ENCODE data around the gene ITK.

ITK gene

DNA sequence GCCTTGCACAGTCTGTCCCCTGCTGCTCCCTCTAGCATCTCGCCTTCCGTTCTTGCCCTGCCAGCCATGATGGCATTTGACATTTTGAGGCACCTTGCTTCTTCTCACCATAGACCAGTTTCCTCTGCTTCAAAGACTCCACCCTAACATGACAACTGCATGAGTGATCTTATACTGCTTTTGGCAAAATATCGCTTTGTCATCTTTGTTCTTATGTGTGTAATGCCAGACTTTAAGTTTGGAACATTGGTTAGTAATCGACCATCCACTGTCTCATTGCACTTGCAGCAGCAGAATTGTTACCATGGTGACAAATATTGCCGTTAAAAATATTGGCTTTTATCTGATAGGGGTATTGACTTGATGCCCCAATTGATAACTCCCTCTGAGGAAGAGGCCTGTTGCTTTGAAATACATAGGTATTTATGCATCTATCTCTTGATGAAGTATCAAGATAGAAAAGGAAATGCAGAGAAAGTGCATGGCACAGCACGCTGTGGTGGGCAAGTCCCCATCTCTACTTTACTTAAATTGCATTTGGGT is 21.4 kb upstream of the ITK start:
- in situ Hi-C loops (cut with HindIII; ENCODE audit: low pct_ligation_motif_present, low sequenced_read_pairs): no loop called here
- TF ChIP-seq, protein P1, sequence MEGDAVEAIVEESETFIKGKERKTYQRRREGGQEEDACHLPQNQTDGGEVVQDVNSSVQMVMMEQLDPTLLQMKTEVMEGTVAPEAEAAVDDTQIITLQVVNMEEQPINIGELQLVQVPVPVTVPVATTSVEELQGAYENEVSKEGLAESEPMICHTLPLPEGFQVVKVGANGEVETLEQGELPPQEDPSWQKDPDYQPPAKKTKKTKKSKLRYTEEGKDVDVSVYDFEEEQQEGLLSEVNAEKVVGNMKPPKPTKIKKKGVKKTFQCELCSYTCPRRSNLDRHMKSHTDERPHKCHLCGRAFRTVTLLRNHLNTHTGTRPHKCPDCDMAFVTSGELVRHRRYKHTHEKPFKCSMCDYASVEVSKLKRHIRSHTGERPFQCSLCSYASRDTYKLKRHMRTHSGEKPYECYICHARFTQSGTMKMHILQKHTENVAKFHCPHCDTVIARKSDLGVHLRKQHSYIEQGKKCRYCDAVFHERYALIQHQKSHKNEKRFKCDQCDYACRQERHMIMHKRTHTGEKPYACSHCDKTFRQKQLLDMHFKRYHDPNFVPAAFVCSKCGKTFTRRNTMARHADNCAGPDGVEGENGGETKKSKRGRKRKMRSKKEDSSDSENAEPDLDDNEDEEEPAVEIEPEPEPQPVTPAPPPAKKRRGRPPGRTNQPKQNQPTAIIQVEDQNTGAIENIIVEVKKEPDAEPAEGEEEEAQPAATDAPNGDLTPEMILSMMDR (IDR thresholded peaks at IDR 0.05; ENCODE audit: low read depth, low read length, missing control alignments): no peak
- DNase-seq: no peak
- Histone ChIP-seq H3K36me3 (replicated peaks) (no peaks in the 10 kb centered on the region), H3K27ac (no peak overlapping the region), H3K27me3 (replicated peaks) (no peaks in the 10 kb centered on the region), H3K4me3 (ENCODE audit: low read depth, low read length) (no peak overlapping the region)

DNA sequence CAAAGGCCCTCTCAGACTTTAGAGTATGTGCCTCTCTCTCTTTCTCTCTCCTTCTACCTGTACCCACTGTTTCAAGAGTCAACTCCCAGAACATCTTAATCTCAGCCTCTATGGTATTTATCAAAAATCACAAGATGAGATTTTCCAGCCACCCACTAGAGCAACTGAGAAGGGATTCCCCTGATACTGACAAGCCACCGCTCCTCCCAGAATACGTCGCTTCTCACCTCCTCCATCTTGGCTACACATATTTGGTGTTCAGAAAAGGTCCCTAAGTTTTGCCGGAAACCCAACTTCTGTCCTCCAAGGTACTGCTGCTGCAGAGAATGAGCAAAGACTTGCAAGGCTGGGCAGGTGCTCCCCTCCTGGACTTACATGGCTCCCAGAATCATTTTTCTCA is 20.6 kb upstream of the ITK start:
- TF ChIP-seq, protein P1 (IDR thresholded peaks at IDR 0.05; ENCODE audit: low read depth, low read length, missing control alignments): no peak
- no peak for DNase-seq
- in situ Hi-C loops (cut with HindIII; ENCODE audit: low pct_ligation_motif_present, low sequenced_read_pairs): no loop called here
- H3K27ac ChIP-seq: no peak overlapping the region
- H3K36me3 ChIP-seq (replicated peaks): no peaks in the 10 kb centered on the region
- H3K4me3 ChIP-seq (ENCODE audit: low read depth, low read length): no peak overlapping the region
- H3K27me3 ChIP-seq (replicated peaks): no peaks in the 10 kb centered on the region

DNA sequence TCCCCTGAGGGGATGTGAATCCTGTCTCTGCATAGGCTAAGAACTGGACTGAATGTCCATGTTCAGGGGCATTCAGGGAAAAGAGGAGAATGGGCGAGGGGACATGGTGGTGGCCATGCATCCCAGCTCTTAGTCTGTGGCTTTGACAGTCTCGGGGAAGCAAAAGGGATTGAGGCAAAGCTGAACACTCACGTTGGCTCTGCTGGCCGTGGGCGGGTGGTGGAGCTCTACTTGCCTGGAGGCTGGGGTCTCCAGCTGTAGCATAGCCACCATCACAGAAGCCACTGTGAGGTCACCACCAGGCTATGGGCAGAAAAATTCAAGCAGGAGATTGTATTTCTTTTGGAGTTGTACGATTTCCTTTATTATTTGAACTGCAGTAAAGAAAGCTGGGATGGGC is 18.6 kb upstream of the ITK start:
- no peak for DNase-seq
- H3K4me3 ChIP-seq (ENCODE audit: low read depth, low read length): no peak overlapping the region
- H3K27ac ChIP-seq: no peak overlapping the region
- no peaks in the 10 kb centered on the region for H3K36me3 ChIP-seq (replicated peaks)
- TF ChIP-seq, protein P1 (IDR thresholded peaks at IDR 0.05; ENCODE audit: low read depth, low read length, missing control alignments): no peak
- no peaks in the 10 kb centered on the region for H3K27me3 ChIP-seq (replicated peaks)
- in situ Hi-C loops (cut with HindIII; ENCODE audit: low pct_ligation_motif_present, low sequenced_read_pairs): no loop called here

DNA sequence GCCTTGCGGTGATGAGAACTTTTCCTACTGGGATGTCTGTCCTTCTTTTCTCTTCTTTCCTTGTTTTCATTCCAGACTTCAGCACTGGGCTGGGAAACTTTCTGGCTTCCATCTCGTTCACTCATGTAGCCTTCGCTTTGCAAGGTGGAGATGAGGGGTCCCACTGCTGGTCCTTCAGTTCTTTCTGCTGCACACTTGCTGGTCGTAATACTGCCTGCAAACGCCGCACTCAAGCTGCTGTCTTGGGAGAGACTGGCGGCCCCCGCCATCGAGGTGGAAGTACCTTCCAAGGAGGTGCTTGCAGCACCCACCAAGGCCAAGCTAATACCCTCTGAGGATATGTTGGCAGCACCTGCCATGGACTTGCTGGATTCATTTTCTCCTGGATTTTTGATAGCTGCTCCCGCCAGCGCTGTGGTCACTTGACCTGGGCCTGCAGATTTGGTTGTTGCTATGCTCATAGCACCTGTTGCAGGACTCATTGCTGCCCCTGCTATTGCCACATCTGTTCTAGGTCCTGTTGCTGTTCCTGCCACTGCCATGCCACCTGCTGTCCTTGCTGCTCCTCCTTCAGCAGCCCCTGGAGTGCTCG is 17.6 kb upstream of the ITK start:
- DNase-seq: no peak
- TF ChIP-seq, protein P1 (IDR thresholded peaks at IDR 0.05; ENCODE audit: low read depth, low read length, missing control alignments): no peak
- Histone ChIP-seq H3K4me3 (ENCODE audit: low read depth, low read length) (no peak overlapping the region), H3K27ac (no peak overlapping the region), H3K36me3 (replicated peaks) (no peaks in the 10 kb centered on the region), H3K27me3 (replicated peaks) (no peaks in the 10 kb centered on the region)
- in situ Hi-C loops (cut with HindIII; ENCODE audit: low pct_ligation_motif_present, low sequenced_read_pairs): no loop called here

DNA sequence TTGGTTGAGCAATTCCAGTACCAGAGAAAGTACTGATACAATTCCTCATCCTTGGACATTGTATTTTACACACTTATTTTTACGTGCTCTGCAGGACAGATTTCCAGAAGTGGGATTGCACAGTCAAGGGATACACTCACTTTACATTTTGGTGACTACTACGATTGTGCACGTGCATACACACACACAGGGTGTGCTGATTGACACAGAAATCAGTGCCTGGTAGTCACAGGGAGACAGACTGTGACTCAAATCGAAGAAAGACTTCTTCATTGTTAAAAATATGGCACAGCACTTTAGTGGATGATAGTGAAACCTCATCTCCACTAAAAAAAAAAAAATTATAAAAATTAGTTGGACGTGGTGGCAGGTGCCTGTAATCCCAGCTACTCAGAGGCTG is 16.1 kb upstream of the ITK start:
- Histone ChIP-seq H3K27me3 (replicated peaks) (no peaks in the 10 kb centered on the region), H3K4me3 (ENCODE audit: low read depth, low read length) (no peak overlapping the region), H3K36me3 (replicated peaks) (no peaks in the 10 kb centered on the region), H3K27ac (no peak overlapping the region)
- in situ Hi-C loops (cut with HindIII; ENCODE audit: low pct_ligation_motif_present, low sequenced_read_pairs): no loop called here
- TF ChIP-seq, protein P1 (IDR thresholded peaks at IDR 0.05; ENCODE audit: low read depth, low read length, missing control alignments): no peak
- no peak for DNase-seq

DNA sequence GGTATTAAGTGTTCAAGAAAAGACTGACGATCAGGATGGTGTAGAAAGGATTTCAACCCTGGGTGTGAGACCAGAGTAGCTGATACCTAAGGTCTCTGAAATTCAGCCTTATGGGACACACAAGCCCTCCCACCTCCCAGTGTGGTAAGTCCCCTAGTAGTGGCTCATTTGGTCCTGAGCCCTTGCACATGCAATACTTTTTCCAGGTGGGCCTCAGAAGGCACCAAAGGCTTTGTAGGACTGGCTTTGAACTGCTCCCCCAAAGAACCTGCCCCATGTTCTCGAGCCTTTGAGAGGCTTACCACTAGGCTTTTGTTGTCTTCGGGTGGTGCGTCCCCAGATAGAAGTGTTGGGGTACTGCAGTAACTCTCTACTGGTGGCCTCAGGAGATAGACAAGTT is 15.4 kb upstream of the ITK start:
- no peak overlapping the region for H3K4me3 ChIP-seq (ENCODE audit: low read depth, low read length)
- no peak overlapping the region for H3K27ac ChIP-seq
- TF ChIP-seq, protein P1 (IDR thresholded peaks at IDR 0.05; ENCODE audit: low read depth, low read length, missing control alignments): no peak
- no peaks in the 10 kb centered on the region for H3K36me3 ChIP-seq (replicated peaks)
- in situ Hi-C loops (cut with HindIII; ENCODE audit: low pct_ligation_motif_present, low sequenced_read_pairs): no loop called here
- H3K27me3 ChIP-seq (replicated peaks): no peaks in the 10 kb centered on the region
- no peak for DNase-seq
